ENCODE results near the gene SELENOI. TPM values are rescaled to one million over a fixed set of nuclear protein-coding genes. Genes with fewer than 3 reads are reported as not detected.

The SELENOI gene
- total and polyA plus RNA-seq, 10 of the 15 experiments (the other 5 are each of a cell fraction or from before 2014, with no cell fraction given), result 5.2 to 31.4 (median 17.4) TPM

GRCh38 chr2:26421961-26422360 lies 76.0 kb downstream of the SELENOI start:
- Histone ChIP-seq H4K20me1 (ENCODE audit: control insufficient read depth, insufficient read depth) (no peaks in the 10 kb centered on the region), H3K9ac (ENCODE audit: control insufficient read depth, insufficient read depth, low read length) (no peak overlapping the region), H3K4me3 (no peak overlapping the region), H3K9me3 (replicated peaks; ENCODE audit: control insufficient read depth, insufficient read depth, low read length) (no peaks in the 10 kb centered on the region), H3K27me3 (replicated peaks in 1 of 2; ENCODE audit: control insufficient read depth in 2 of 2, insufficient read depth in 2 of 2, low read length in 1 of 2) (no peaks in the 10 kb centered on the region), H3K4me1 (ENCODE audit: control insufficient read depth, insufficient read depth, low read length) (no peaks in the 10 kb centered on the region), H3K36me3 (ENCODE audit: control insufficient read depth in 2 of 2, insufficient read depth in 2 of 2, low read length in 1 of 2) (no peaks in the 10 kb centered on the region), H3K79me2 (ENCODE audit: control insufficient read depth, insufficient read depth, low read length) (no peaks in the 10 kb centered on the region), H3K4me2 (ENCODE audit: control insufficient read depth, insufficient read depth) (no peak overlapping the region), H2AFZ (ENCODE audit: control insufficient read depth, low read depth, low read length) (no peak overlapping the region), H3K27ac (ENCODE audit: control insufficient read depth, insufficient read depth) (no peak overlapping the region)
- DNase-seq (ENCODE audit: low read depth, low spot score) (no peak), FAIRE-seq (no peak), ATAC-seq (no peak)
- ChIA-PET CTCF (no interaction called here), RAD21 (ENCODE audit: unreplicated experiment) (no interaction called here), POLR2A (interaction anchor here (0.6 kb wide), 1 partner anchor 16 kb away, joined by 3 read pairs; no protein-coding TSS in a partner anchor), SMC1A (ENCODE audit: uncharacterized antibody, unreplicated experiment) (no interaction called here)
- in situ Hi-C loops (cut with MboI) (no loop called here), intact Hi-C loops (cut with micrococcal nuclease; ENCODE audit: unreplicated experiment) (no loop called here)
- 51% methylated on average over 5 of the region's 5 CpGs for WGBS (ENCODE audit: insufficient coverage, insufficient replicate concordance, low lambda C conversion rate, missing lambda C conversion rate)
- no peak for TF ChIP-seq E2F4 (IDR thresholded peaks at IDR 0.05; ENCODE audit: low read depth, low read length)
- no peak for TF ChIP-seq ZBTB11 (CRISPR knock-in tag; IDR thresholded peaks at IDR 0.05)
- TF ChIP-seq ZBTB40 (IDR thresholded peaks at IDR 0.05; ENCODE audit: borderline replicate concordance), result no peak
- no TSS peak for BruUV-seq (replicated peaks)
